Cardiac muscle cell (in vitro differentiated cells and primary cell): ENCODE results near the gene ARHGAP10. TPM values are rescaled to one million over a fixed set of nuclear protein-coding genes. Genes with fewer than 3 reads are reported as not detected.
A peak's percentile ranks its signal among the peaks of the same experiment; 100 is the strongest.

Experiments
- DNase-seq, 2 donors: peaks; one replicate each; pipeline versions ENCODE4 v3.0.0 to v3.0.0-alpha.2; 2010 to 2017; ENCODE audit warnings: low read depth in 1 of 2, low spot score in 1 of 2
- H3K27ac ChIP-seq: fragments of 200-600 bp; sonication (generic); 2 replicates; pipeline ENCODE4 v1.5.1; 2016
- H3K27me3 ChIP-seq: fragments of 200-600 bp; sonication (generic); 2 replicates; pipeline ENCODE4 v1.6.0; 2016; ENCODE audit warnings: control low read depth
- H3K36me3 ChIP-seq: fragments of 200-600 bp; sonication (generic); 2 replicates; pipeline ENCODE4 v1.5.1; 2016; ENCODE audit warnings: control low read depth
- H3K4me1 ChIP-seq: fragments of 200-600 bp; sonication (generic); 2 replicates; pipeline ENCODE4 v1.8.1; 2017; ENCODE audit warnings: low read depth, mild to moderate bottlenecking, mixed run types
- H3K4me3 ChIP-seq: fragments of 200-600 bp; sonication (generic); 2 replicates; pipeline ENCODE4 v1.5.1; 2016; ENCODE audit warnings: mild to moderate bottlenecking
- H3K9me3 ChIP-seq: fragments of 200-600 bp; sonication (generic); 2 replicates; pipeline ENCODE4 v1.5.1; 2017; ENCODE audit warnings: low read depth, mild to moderate bottlenecking, control low read depth
- CTCF ChIP-seq: IDR thresholded peaks from 2 replicates; pipeline ENCODE4 v1.5.1; 2012; ENCODE audit warnings: low read depth, mild to moderate bottlenecking, low read length
- polyA plus RNA-seq: library from polyadenylated mRNA; unstranded; fragments of >200 nt; fragmentation: Nextera tagmentation; extraction: Ambion mirVana; gene quantifications from 2 replicates; pipeline ENCODE4 v1.2.1, GENCODE V29; 2016
- total RNA-seq: library from RNA; depleted of rRNA; stranded (reverse); fragments of >200 nt; gene quantifications from 2 replicates; pipeline ENCODE4 v1.2.3, GENCODE V29; 2016

The ARHGAP10 gene
- total and polyA plus RNA-seq, 2 experiments from 2014 or later: 12.1 to 15.0 TPM

GRCh38 chr4:147933779-147934178 is 201.9 kb downstream of the ARHGAP10 start:
- no peak for DNase-seq
- no peaks in the 10 kb centered on the region for H3K36me3 ChIP-seq
- no peaks in the 10 kb centered on the region for H3K27me3 ChIP-seq
- H3K9me3 ChIP-seq: no peaks in the 10 kb centered on the region
- no peak for TF ChIP-seq CTCF
- H3K27ac ChIP-seq: no peak overlapping the region
- H3K4me3 ChIP-seq: no peak overlapping the region
- no peaks in the 10 kb centered on the region for H3K4me1 ChIP-seq

- no peaks in the 10 kb centered on the region for H3K36me3 ChIP-seq
- no peak overlapping the region for H3K4me3 ChIP-seq
- no peak for TF ChIP-seq CTCF
- H3K27ac ChIP-seq: no peak overlapping the region
- no peaks in the 10 kb centered on the region for H3K4me1 ChIP-seq
- H3K9me3 ChIP-seq: no peaks in the 10 kb centered on the region
- H3K27me3 ChIP-seq: no peaks in the 10 kb centered on the region
- no peak for DNase-seq
Observed at GRCh38 chr4:147938496-147938895, 206.6 kb downstream of the ARHGAP10 start.

GRCh38 chr4:147940171-147940570 is 208.3 kb downstream of the ARHGAP10 start:
- Histone ChIP-seq H3K4me3 (no peak overlapping the region), H3K27me3 (no peaks in the 10 kb centered on the region), H3K27ac (no peak overlapping the region), H3K9me3 (no peaks in the 10 kb centered on the region), H3K4me1 (no peaks in the 10 kb centered on the region), H3K36me3 (no peaks in the 10 kb centered on the region)
- DNase-seq: peak in 1 of 2 donors; percentile 34
- no peak for TF ChIP-seq CTCF

GRCh38 chr4:147941373-147941772 is 209.5 kb downstream of the ARHGAP10 start:
- no peaks in the 10 kb centered on the region for H3K4me1 ChIP-seq
- TF ChIP-seq CTCF: no peak
- DNase-seq: no peak
- no peaks in the 10 kb centered on the region for H3K36me3 ChIP-seq
- H3K4me3 ChIP-seq: no peak overlapping the region
- no peak overlapping the region for H3K27ac ChIP-seq
- H3K27me3 ChIP-seq: no peaks in the 10 kb centered on the region
- H3K9me3 ChIP-seq: no peaks in the 10 kb centered on the region

GRCh38 chr4:147942729-147943128 is 210.8 kb downstream of the ARHGAP10 start:
- no peaks in the 10 kb centered on the region for H3K27me3 ChIP-seq
- no peak for TF ChIP-seq CTCF
- no peaks in the 10 kb centered on the region for H3K36me3 ChIP-seq
- H3K4me1 ChIP-seq: no peaks in the 10 kb centered on the region
- DNase-seq: no peak
- no peak overlapping the region for H3K27ac ChIP-seq
- H3K4me3 ChIP-seq: no peak overlapping the region
- no peaks in the 10 kb centered on the region for H3K9me3 ChIP-seq

- no peaks in the 10 kb centered on the region for H3K27me3 ChIP-seq
- no peaks in the 10 kb centered on the region for H3K4me1 ChIP-seq
- DNase-seq: no peak
- TF ChIP-seq CTCF: no peak
- no peak overlapping the region for H3K27ac ChIP-seq
- no peaks in the 10 kb centered on the region for H3K9me3 ChIP-seq
- no peak overlapping the region for H3K4me3 ChIP-seq
- H3K36me3 ChIP-seq: no peaks in the 10 kb centered on the region
Observed at GRCh38 chr4:147943159-147943638, 211.3 kb downstream of the ARHGAP10 start.
